Inferior parietal cortex (tissue), 1 donor: Measurements from ENCODE around the gene LRIT2.

Experiments
- DNase-seq: peaks from one replicate; pipeline ENCODE4 v3.0.0-alpha.2; 2016; ENCODE audit errors: extremely low spot score

The LRIT2 gene

GRCh38 chr10:84243759-84244158, 18.4 kb upstream of the LRIT2 start:
- no peak for DNase-seq

GRCh38 chr10:84241185-84241790, 15.9 kb upstream of the LRIT2 start, which contains the start of gene LRIT1:
TSS of gene LRIT1 (minus strand) at chr10:84241546. CDS start at chr10:84241439, 107 bp downstream.
- DNase-seq = no peak

GRCh38 chr10:84238909-84239308, 13.6 kb upstream of the LRIT2 start:
- DNase-seq = no peak

- no peak for DNase-seq
Measured at GRCh38 chr10:84237199-84238051, 12.1 kb upstream of the LRIT2 start.

- DNase-seq = no peak
Measured at GRCh38 chr10:84236807-84237198, 11.5 kb upstream of the LRIT2 start.

GRCh38 chr10:84235096-84235495, 9.8 kb upstream of the LRIT2 start:
- no peak for DNase-seq

GRCh38 chr10:84234479-84234878, 9.1 kb upstream of the LRIT2 start:
- DNase-seq = no peak

- DNase-seq = no peak
Measured at GRCh38 chr10:84233940-84234339, 8.6 kb upstream of the LRIT2 start.

GRCh38 chr10:84232376-84232775, 7.0 kb upstream of the LRIT2 start:
- DNase-seq = no peak

GRCh38 chr10:84230359-84230758, 5.0 kb upstream of the LRIT2 start:
- DNase-seq = no peak

GRCh38 chr10:84227810-84228209, 2.5 kb upstream of the LRIT2 start:
- DNase-seq = no peak

- no peak for DNase-seq
Measured at GRCh38 chr10:84226616-84227015, 1.3 kb upstream of the LRIT2 start.

GRCh38 chr10:84224411-84225028, 824 bp downstream of the LRIT2 start:
- DNase-seq = no peak

GRCh38 chr10:84221916-84222315, 3.4 kb downstream of the LRIT2 start:
- DNase-seq = no peak

GRCh38 chr10:84217746-84218145, 7.6 kb downstream of the LRIT2 start:
- DNase-seq = no peak

- no peak for DNase-seq
Measured at GRCh38 chr10:84216834-84217233, 8.5 kb downstream of the LRIT2 start.

- DNase-seq = no peak
Measured at GRCh38 chr10:84214612-84215235, 10.6 kb downstream of the LRIT2 start.

GRCh38 chr10:84214046-84214572, 11.2 kb downstream of the LRIT2 start:
- no peak for DNase-seq

- no peak for DNase-seq
Measured at GRCh38 chr10:84213076-84213475, 12.3 kb downstream of the LRIT2 start.

- DNase-seq = no peak
Measured at GRCh38 chr10:84212014-84212413, 13.3 kb downstream of the LRIT2 start.

- no peak for DNase-seq
Measured at GRCh38 chr10:84211566-84211965, 13.8 kb downstream of the LRIT2 start.

GRCh38 chr10:84208023-84208422, 17.3 kb downstream of the LRIT2 start:
- DNase-seq = no peak
